ENCODE data around the gene ETNK1. TPM values are rescaled to one million over a fixed set of nuclear protein-coding genes. Genes with fewer than 3 reads are reported as not detected.

ETNK1 gene
- total RNA-seq, 4 donors from 2014 or later = 50.0 to 78.2 (median 57.4) TPM

- Histone ChIP-seq H3K4me1 (no peaks in the 10 kb centered on the region), H3K9me3 (no peaks in the 10 kb centered on the region), H3K4me3 (replicated peaks in 1 of 3) (no peak overlapping the region), H3K27me3 (no peaks in the 10 kb centered on the region), H3K27ac (no peak overlapping the region), H3K36me3 (no peaks in the 10 kb centered on the region)
- no peak for TF ChIP-seq POLR2A (IDR thresholded peaks at IDR 0.05)
- TF ChIP-seq, protein P1, sequence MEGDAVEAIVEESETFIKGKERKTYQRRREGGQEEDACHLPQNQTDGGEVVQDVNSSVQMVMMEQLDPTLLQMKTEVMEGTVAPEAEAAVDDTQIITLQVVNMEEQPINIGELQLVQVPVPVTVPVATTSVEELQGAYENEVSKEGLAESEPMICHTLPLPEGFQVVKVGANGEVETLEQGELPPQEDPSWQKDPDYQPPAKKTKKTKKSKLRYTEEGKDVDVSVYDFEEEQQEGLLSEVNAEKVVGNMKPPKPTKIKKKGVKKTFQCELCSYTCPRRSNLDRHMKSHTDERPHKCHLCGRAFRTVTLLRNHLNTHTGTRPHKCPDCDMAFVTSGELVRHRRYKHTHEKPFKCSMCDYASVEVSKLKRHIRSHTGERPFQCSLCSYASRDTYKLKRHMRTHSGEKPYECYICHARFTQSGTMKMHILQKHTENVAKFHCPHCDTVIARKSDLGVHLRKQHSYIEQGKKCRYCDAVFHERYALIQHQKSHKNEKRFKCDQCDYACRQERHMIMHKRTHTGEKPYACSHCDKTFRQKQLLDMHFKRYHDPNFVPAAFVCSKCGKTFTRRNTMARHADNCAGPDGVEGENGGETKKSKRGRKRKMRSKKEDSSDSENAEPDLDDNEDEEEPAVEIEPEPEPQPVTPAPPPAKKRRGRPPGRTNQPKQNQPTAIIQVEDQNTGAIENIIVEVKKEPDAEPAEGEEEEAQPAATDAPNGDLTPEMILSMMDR (IDR thresholded peaks at IDR 0.05) = no peak
- no peak for DNase-seq
- 34 to 73% methylated on average over 1 of the region's 1 CpG for WGBS, 2 donors
- intact Hi-C loops (cut with DNase I) = no loop called here
Observed at GRCh38 chr12:22667122-22667521, 42.2 kb downstream of the ETNK1 start.

DNA sequence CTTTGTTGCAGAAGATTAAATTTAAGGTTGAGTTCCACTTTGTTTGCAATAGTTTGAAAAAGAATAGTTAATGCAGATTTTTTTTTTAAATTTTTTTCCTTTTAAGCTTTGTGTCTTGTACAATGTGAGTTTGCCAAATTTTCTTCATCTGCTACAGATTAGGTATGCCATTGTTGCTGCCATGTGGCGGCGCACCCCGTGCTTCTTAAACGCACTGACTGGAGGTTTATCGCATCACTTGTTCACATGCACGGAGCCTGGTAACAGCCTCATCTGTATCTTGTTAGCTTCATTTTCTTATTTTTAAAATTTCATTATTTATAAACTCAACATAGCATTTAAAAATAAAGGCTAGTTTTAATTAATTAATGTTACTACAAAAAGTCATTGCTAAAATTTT lies 43.5 kb downstream of the ETNK1 start:
- Histone ChIP-seq H3K27ac (no peak overlapping the region), H3K4me3 (replicated peaks in 1 of 3) (no peak overlapping the region), H3K36me3 (no peaks in the 10 kb centered on the region), H3K9me3 (no peaks in the 10 kb centered on the region), H3K4me1 (no peaks in the 10 kb centered on the region), H3K27me3 (no peaks in the 10 kb centered on the region)
- intact Hi-C loops (cut with DNase I) = no loop called here
- no peak for DNase-seq
- TF ChIP-seq POLR2A (IDR thresholded peaks at IDR 0.05) = no peak
- TF ChIP-seq, protein P1 (IDR thresholded peaks at IDR 0.05) = no peak
- 98 to 99% methylated on average over 6 of the region's 6 CpGs for WGBS, 2 donors

- intact Hi-C loops (cut with DNase I) = no loop called here
- Histone ChIP-seq H3K36me3 (no peaks in the 10 kb centered on the region), H3K9me3 (no peaks in the 10 kb centered on the region), H3K4me3 (replicated peaks in 1 of 3) (no peak overlapping the region), H3K4me1 (no peaks in the 10 kb centered on the region), H3K27me3 (no peaks in the 10 kb centered on the region), H3K27ac (no peak overlapping the region)
- TF ChIP-seq POLR2A (IDR thresholded peaks at IDR 0.05) = no peak
- TF ChIP-seq, protein P1 (IDR thresholded peaks at IDR 0.05) = peak in 3 of 6 experiments; percentile 12 to 39 (median 20)
- DNase-seq = no peak
Observed at GRCh38 chr12:22670762-22671161, 45.8 kb downstream of the ETNK1 start.

GRCh38 chr12:22672951-22673350 lies 48.0 kb downstream of the ETNK1 start:
- Histone ChIP-seq H3K27ac (no peak overlapping the region), H3K9me3 (no peaks in the 10 kb centered on the region), H3K36me3 (no peaks in the 10 kb centered on the region), H3K27me3 (no peaks in the 10 kb centered on the region), H3K4me1 (no peaks in the 10 kb centered on the region), H3K4me3 (replicated peaks in 1 of 3) (no peak overlapping the region)
- 90 to 94% methylated on average over 3 of the region's 3 CpGs for WGBS, 2 donors
- intact Hi-C loops (cut with DNase I) = no loop called here
- DNase-seq = no peak
- TF ChIP-seq, protein P1 (IDR thresholded peaks at IDR 0.05) = no peak
- TF ChIP-seq POLR2A (IDR thresholded peaks at IDR 0.05) = no peak

GRCh38 chr12:22677781-22678574 lies 53.0 kb downstream of the ETNK1 start:
- Histone ChIP-seq H3K27ac (no peak overlapping the region), H3K27me3 (no peaks in the 10 kb centered on the region), H3K9me3 (no peaks in the 10 kb centered on the region), H3K4me3 (replicated peaks in 1 of 3) (no peak overlapping the region), H3K36me3 (no peaks in the 10 kb centered on the region), H3K4me1 (no peaks in the 10 kb centered on the region)
- TF ChIP-seq, protein P1 (IDR thresholded peaks at IDR 0.05) = no peak
- no peak for TF ChIP-seq POLR2A (IDR thresholded peaks at IDR 0.05)
- DNase-seq = no peak
- intact Hi-C loops (cut with DNase I) = no loop called here
- WGBS, 2 donors = 94 to 95% methylated on average over 6 of the region's 6 CpGs

Measured in thyroid gland (tissue), 4 donors.